BE2C (cell line): ENCODE measurements around the gene CPE. TPM values are rescaled to one million over a fixed set of nuclear protein-coding genes. Genes with fewer than 3 reads are reported as not detected.

Experiments
- DNase-seq: peaks from one replicate; pipeline ENCODE4 v3.0.0-alpha.2; 2020
- H3K27me3 ChIP-seq: fragments of 250-450 bp; sonication (Bioruptor Pico); 2 replicates; pipeline ENCODE4 v1.5.1; 2020; ENCODE audit warnings: mild to moderate bottlenecking
- H3K36me3 ChIP-seq: fragments of 250-450 bp; sonication (Bioruptor Pico); 2 replicates; pipeline ENCODE4 v1.5.1; 2020; ENCODE audit warnings: mild to moderate bottlenecking
- H3K4me1 ChIP-seq: fragments of 250-450 bp; sonication (Bioruptor Pico); 2 replicates; pipeline ENCODE4 v1.5.1; 2020
- H3K4me3 ChIP-seq: 2 replicates; pipeline ENCODE4 v1.5.1; 2011; ENCODE audit warnings: low read depth, low read length
- H3K9me3 ChIP-seq: fragments of 250-450 bp; sonication (Bioruptor Pico); 2 replicates; pipeline ENCODE4 v1.5.1; 2020
- CTCF ChIP-seq: IDR thresholded peaks from 2 replicates; pipeline ENCODE4 v1.5.1; 2012; ENCODE audit warnings: mild to moderate bottlenecking, low read depth, low read length
- polyA plus RNA-seq: library from polyadenylated mRNA; unstranded; fragments of >200 nt; gene quantifications from one replicate; pipeline ENCODE4 v1.2.1, GENCODE V29; 2012; ENCODE audit warnings: low read depth, missing spikeins; ENCODE audit not compliant: insufficient read length, insufficient read depth

CPE gene
- 4.1 TPM for polyA plus RNA-seq

GRCh38 chr4:165378745-165379677, at the start of gene CPE:
TSS of gene CPE (plus strand) at chr4:165379008. CDS start at chr4:165379222, 214 bp downstream.
- Histone ChIP-seq H3K27me3 (peaks cover 14% of the 10 kb centered on the region), H3K9me3 (no peaks in the 10 kb centered on the region), H3K4me1 (no peaks in the 10 kb centered on the region), H3K4me3 (peak within 1 kb of the TSS; percentile 55), H3K36me3 (no peaks in the 10 kb centered on the region)
- DNase-seq, result peak; percentile 74
- TF ChIP-seq CTCF, result peak; percentile 32

- H3K27me3 ChIP-seq, result no peaks in the 10 kb centered on the region
- H3K9me3 ChIP-seq, result no peaks in the 10 kb centered on the region
- H3K4me3 ChIP-seq, result peak overlapping the region; percentile 98
- TF ChIP-seq CTCF, result no peak
- DNase-seq, result no peak
- peaks cover 20% of the 10 kb centered on the region for H3K36me3 ChIP-seq
- H3K4me1 ChIP-seq, result no peaks in the 10 kb centered on the region
These were observed 48.7 kb upstream of the CPE start for GRCh38 chr4:165330071-165330470.

DNA sequence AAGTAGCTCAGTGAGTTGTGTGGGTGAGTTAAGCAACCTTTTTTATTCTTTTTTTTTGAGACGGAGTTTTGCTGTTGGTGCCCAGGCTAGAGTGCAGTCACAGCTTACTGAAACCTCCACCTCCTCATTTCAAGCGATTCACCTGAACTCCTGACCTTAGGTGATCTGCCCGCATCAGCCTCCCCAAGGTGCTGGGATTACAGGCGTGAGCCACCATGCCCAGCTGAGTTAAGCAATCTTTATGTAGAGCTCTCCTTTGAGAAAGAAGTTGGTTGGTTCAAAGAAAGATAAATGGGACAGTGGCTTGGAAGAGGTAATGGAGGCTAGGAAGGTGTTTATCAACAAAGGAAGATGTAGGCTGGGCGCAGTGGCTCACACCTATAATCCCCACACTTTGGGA, 48.1 kb upstream of the CPE start:
- peaks cover 26% of the 10 kb centered on the region for H3K36me3 ChIP-seq

GRCh38 chr4:165331359-165331758, 47.4 kb upstream of the CPE start:
- Histone ChIP-seq H3K36me3 (peaks cover 26% of the 10 kb centered on the region), H3K27me3 (no peaks in the 10 kb centered on the region), H3K4me3 (peak overlapping the region; percentile 28), H3K4me1 (no peaks in the 10 kb centered on the region), H3K9me3 (no peaks in the 10 kb centered on the region)
- TF ChIP-seq CTCF, result no peak
- DNase-seq, result no peak

More for the DNA sequence above, 48.1 kb upstream of the CPE start:
- Histone ChIP-seq H3K9me3 (no peaks in the 10 kb centered on the region), H3K4me1 (no peaks in the 10 kb centered on the region), H3K4me3 (peak overlapping the region; percentile 98), H3K27me3 (no peaks in the 10 kb centered on the region)
- no peak for TF ChIP-seq CTCF
- DNase-seq, result no peak

DNA sequence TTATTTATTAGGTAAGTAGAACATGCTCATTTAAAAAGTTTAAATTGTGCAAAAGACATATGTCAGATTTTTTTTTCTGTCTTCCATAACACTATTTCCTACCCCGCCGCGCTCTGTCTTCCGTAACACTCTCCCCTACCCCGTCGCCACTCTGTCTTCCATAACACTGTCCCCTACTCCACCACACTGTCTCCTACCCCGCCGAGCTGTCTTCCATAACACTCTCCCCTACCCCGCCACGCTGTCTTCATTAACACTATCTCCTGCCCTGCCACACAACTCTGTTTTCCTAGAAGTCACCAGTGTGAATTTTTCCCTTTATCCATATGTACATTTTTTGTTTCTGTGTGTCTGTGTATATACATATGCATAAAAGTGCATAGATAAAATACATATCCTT, 47.0 kb upstream of the CPE start:
- no peak for TF ChIP-seq CTCF
- Histone ChIP-seq H3K4me3 (peak overlapping the region; percentile 28), H3K27me3 (no peaks in the 10 kb centered on the region), H3K4me1 (no peaks in the 10 kb centered on the region), H3K36me3 (peaks cover 26% of the 10 kb centered on the region), H3K9me3 (no peaks in the 10 kb centered on the region)
- no peak for DNase-seq

DNA sequence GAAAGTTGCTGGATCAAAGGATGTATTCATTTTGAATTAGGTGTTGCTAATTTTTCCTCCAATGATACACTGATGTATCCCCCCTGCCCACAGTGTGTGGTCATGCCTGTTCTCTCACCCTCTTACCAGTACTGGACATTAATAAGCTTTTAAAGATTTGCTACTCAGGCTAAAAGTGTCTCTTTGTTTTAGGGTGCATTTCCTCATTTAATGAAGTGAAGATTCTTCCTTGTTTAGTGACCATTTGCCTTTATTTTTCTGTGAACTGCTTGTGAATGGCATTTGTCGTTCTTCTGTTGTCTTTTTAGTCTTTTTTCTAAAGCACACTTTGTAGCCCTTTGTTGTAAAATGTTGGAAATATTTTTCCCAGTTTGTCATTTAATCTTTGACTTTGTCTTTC, 46.3 kb upstream of the CPE start:
- Histone ChIP-seq H3K36me3 (peaks cover 32% of the 10 kb centered on the region), H3K4me3 (no peak overlapping the region)

More for the DNA sequence above, 46.3 kb upstream of the CPE start:
- Histone ChIP-seq H3K4me1 (no peaks in the 10 kb centered on the region), H3K27me3 (no peaks in the 10 kb centered on the region), H3K9me3 (no peaks in the 10 kb centered on the region)
- TF ChIP-seq CTCF, result no peak
- no peak for DNase-seq
